SU-DHL-6 (cell line): Measurements from ENCODE around the gene TMCC1.
"Not testable (repeated sequence)": the region's sequence is repeated elsewhere in the genome, so short reads cannot be mapped to it uniquely, and the experiment has no call there.

ENCODE experiments used
- H2AFZ ChIP-seq: fragments of 200-600 bp; sonication (generic); 2 replicates; pipeline ENCODE4 v1.6.1; 2014; ENCODE audit warnings: low read depth, mild to moderate bottlenecking, moderate library complexity, mixed read lengths, antibody characterized with exemption, low read length; ENCODE audit not compliant: severe bottlenecking
- H3F3A ChIP-seq: fragments of 200-600 bp; shearing (Covaris generic); 2 replicates; pipeline ENCODE4 v1.6.0; 2016; ENCODE audit warnings: antibody characterized with exemption, mild to moderate bottlenecking; ENCODE audit not compliant: insufficient read depth
- H3K27ac ChIP-seq: fragments of 200-600 bp; sonication (generic); 2 replicates; pipeline ENCODE4 v1.5.1; 2016; ENCODE audit warnings: low read depth, mild to moderate bottlenecking, low read length, moderate library complexity, mixed read lengths
- H3K27me3 ChIP-seq: fragments of 200-600 bp; sonication (generic), shearing (Covaris generic); 2 replicates; pipeline ENCODE4 v1.6.0; 2014; ENCODE audit warnings: mild to moderate bottlenecking, low read length
- H3K36me3 ChIP-seq: fragments of 200-600 bp; sonication (generic); 2 replicates; pipeline ENCODE4 v1.6.1; 2014; ENCODE audit warnings: mild to moderate bottlenecking, low read length, mixed read lengths
- H3K4me2 ChIP-seq: fragments of 300-600, 200-600 bp; shearing (Covaris generic), sonication (generic); 2 replicates; pipeline ENCODE4 v1.6.0; 2014; ENCODE audit warnings: low read length, low read depth, mild to moderate bottlenecking; ENCODE audit not compliant: poor library complexity, severe bottlenecking
- H3K4me3 ChIP-seq: fragments of 200-600 bp; sonication (generic); 2 replicates; pipeline ENCODE4 v1.5.1; 2014; ENCODE audit warnings: antibody characterized with exemption, low read length, mild to moderate bottlenecking, mixed read lengths; ENCODE audit not compliant: insufficient read depth, poor library complexity, severe bottlenecking
- H3K79me2 ChIP-seq: fragments of 200-600 bp; sonication (generic); 2 replicates; pipeline ENCODE4 v1.6.1; 2014; ENCODE audit warnings: mild to moderate bottlenecking, low read length, moderate library complexity; ENCODE audit not compliant: insufficient read depth
- H3K9ac ChIP-seq: fragments of 200-600 bp; sonication (generic); 2 replicates; pipeline ENCODE4 v1.7.0; 2014; ENCODE audit warnings: mild to moderate bottlenecking, low read length
- H3K9me2 ChIP-seq: fragments of 200-600 bp; sonication (generic); replicated peaks from 2 replicates; pipeline ENCODE4 v1.6.1; 2014; ENCODE audit warnings: low read length; ENCODE audit not compliant: insufficient read depth
- H3K9me3 ChIP-seq: fragments of 200-600 bp; sonication (generic); 2 replicates; pipeline ENCODE4 v1.6.1; 2014; ENCODE audit warnings: low read length, mixed read lengths; ENCODE audit not compliant: insufficient read depth
- H4K20me1 ChIP-seq: fragments of 200-600 bp; sonication (generic); 2 replicates; pipeline ENCODE4 v1.6.1; 2014; ENCODE audit warnings: low read depth, mild to moderate bottlenecking, antibody characterized with exemption, low read length, moderate library complexity, mixed read lengths
- CTCF ChIP-seq: fragments of 200-600 bp; sonication (generic); IDR thresholded peaks from one replicate; pipeline ENCODE4 v1.5.1; 2017; ENCODE audit warnings: antibody characterized with exemption, mild to moderate bottlenecking, low read length, moderate library complexity; ENCODE audit not compliant: insufficient read depth, poor library complexity, severe bottlenecking
- EZH2phosphoT487 ChIP-seq: fragments of 200-600 bp; sonication (generic), shearing (Covaris generic); conservative IDR thresholded peaks from 2 replicates; pipeline ENCODE4 v1.6.1; 2018; ENCODE audit warnings: mild to moderate bottlenecking, antibody characterized with exemption, low read length, moderate library complexity, mixed read lengths

The TMCC1 gene

GRCh38 chr3:129837065-129837642 lies 56.4 kb downstream of the TMCC1 start:
- no peak overlapping the region for H3K4me2 ChIP-seq
- no peaks in the 10 kb centered on the region for H3K27me3 ChIP-seq
- H2AFZ ChIP-seq, result no peak overlapping the region
- H3K36me3 ChIP-seq, result no peaks in the 10 kb centered on the region
- H3K9ac ChIP-seq, result no peak overlapping the region
- H3K9me3 ChIP-seq, result no peaks in the 10 kb centered on the region
- no peaks in the 10 kb centered on the region for H3K9me2 ChIP-seq
- no peaks in the 10 kb centered on the region for H4K20me1 ChIP-seq
- H3K4me3 ChIP-seq, result no peak overlapping the region
- no peaks in the 10 kb centered on the region for H3F3A ChIP-seq
- TF ChIP-seq EZH2phosphoT487 (no peak), CTCF (no peak)
- H3K27ac ChIP-seq, result no peak overlapping the region
- H3K79me2 ChIP-seq, result peaks cover 13% of the 10 kb centered on the region; the same call in 1 of the 2 replicates

GRCh38 chr3:129836381-129837064 lies 57.0 kb downstream of the TMCC1 start:
- Histone ChIP-seq H3K36me3 (no peaks in the 10 kb centered on the region), H4K20me1 (no peaks in the 10 kb centered on the region), H3K4me3 (no peak overlapping the region), H3K4me2 (no peak overlapping the region), H3K27ac (no peak overlapping the region), H3F3A (no peaks in the 10 kb centered on the region), H3K27me3 (no peaks in the 10 kb centered on the region), H3K9me3 (no peaks in the 10 kb centered on the region), H3K9ac (no peak overlapping the region), H2AFZ (no peak overlapping the region), H3K79me2 (peaks cover 13% of the 10 kb centered on the region; the same call in 1 of the 2 replicates), H3K9me2 (no peaks in the 10 kb centered on the region)
- TF ChIP-seq EZH2phosphoT487, result no peak

GRCh38 chr3:129835198-129835597 lies 58.3 kb downstream of the TMCC1 start:
- H3K4me3 ChIP-seq, result no peak overlapping the region
- no peaks in the 10 kb centered on the region for H3K9me2 ChIP-seq
- TF ChIP-seq EZH2phosphoT487, result no peak
- TF ChIP-seq CTCF, result no peak

GRCh38 chr3:129834580-129834979 lies 58.9 kb downstream of the TMCC1 start:
- Histone ChIP-seq H3K4me3 (no peak overlapping the region), H3K36me3 (no peaks in the 10 kb centered on the region), H3K9me2 (no peaks in the 10 kb centered on the region), H3K27ac (no peak overlapping the region), H3K27me3 (no peaks in the 10 kb centered on the region), H3K4me2 (no peak overlapping the region), H3K79me2 (0 out of 2 replicates have a peak, but pooled peaks cover 7% of the 10 kb centered on the region), H3K9me3 (no peaks in the 10 kb centered on the region), H2AFZ (no peak overlapping the region), H3F3A (no peaks in the 10 kb centered on the region), H3K9ac (no peak overlapping the region), H4K20me1 (peaks cover 6% of the 10 kb centered on the region; the same call in 1 of the 2 replicates)
- TF ChIP-seq EZH2phosphoT487 (no peak), CTCF (no peak)

More at GRCh38 chr3:129835198-129835597, 58.3 kb downstream of the TMCC1 start:
- Histone ChIP-seq H3K4me2 (no peak overlapping the region), H3K27ac (no peak overlapping the region), H3K9ac (no peak overlapping the region), H3K36me3 (no peaks in the 10 kb centered on the region), H4K20me1 (no peaks in the 10 kb centered on the region), H3K9me3 (no peaks in the 10 kb centered on the region), H3K79me2 (0 out of 2 replicates have a peak, but pooled peaks cover 7% of the 10 kb centered on the region), H2AFZ (no peak overlapping the region), H3F3A (no peaks in the 10 kb centered on the region), H3K27me3 (no peaks in the 10 kb centered on the region)

- not testable (repeated sequence) for H3K4me2 ChIP-seq, H3F3A ChIP-seq, H3K9me3 ChIP-seq, H2AFZ ChIP-seq, H3K4me3 ChIP-seq, H3K27me3 ChIP-seq, H4K20me1 ChIP-seq, H3K79me2 ChIP-seq, H3K9ac ChIP-seq, H3K9me2 ChIP-seq, H3K36me3 ChIP-seq, H3K27ac ChIP-seq
These were observed 61.6 kb downstream of the TMCC1 start for GRCh38 chr3:129831942-129832341.
